ENCODE results near the gene GLDC.

- TF ChIP-seq, protein P1, sequence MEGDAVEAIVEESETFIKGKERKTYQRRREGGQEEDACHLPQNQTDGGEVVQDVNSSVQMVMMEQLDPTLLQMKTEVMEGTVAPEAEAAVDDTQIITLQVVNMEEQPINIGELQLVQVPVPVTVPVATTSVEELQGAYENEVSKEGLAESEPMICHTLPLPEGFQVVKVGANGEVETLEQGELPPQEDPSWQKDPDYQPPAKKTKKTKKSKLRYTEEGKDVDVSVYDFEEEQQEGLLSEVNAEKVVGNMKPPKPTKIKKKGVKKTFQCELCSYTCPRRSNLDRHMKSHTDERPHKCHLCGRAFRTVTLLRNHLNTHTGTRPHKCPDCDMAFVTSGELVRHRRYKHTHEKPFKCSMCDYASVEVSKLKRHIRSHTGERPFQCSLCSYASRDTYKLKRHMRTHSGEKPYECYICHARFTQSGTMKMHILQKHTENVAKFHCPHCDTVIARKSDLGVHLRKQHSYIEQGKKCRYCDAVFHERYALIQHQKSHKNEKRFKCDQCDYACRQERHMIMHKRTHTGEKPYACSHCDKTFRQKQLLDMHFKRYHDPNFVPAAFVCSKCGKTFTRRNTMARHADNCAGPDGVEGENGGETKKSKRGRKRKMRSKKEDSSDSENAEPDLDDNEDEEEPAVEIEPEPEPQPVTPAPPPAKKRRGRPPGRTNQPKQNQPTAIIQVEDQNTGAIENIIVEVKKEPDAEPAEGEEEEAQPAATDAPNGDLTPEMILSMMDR (conservative IDR thresholded peaks at IDR 0.05; ENCODE audit: low read length), result no peak
- no peak for TF ChIP-seq EZH2phosphoT487 (IDR thresholded peaks at IDR 0.05; ENCODE audit: borderline replicate concordance, low read depth, low read length)
These were observed 21.6 kb upstream of the GLDC start for GRCh38 chr9:6667080-6667479.

Measured in OCI-LY7 (cell line).